ENCODE results near the gene MTMR12. TPM values are rescaled to one million over a fixed set of nuclear protein-coding genes. Genes with fewer than 3 reads are reported as not detected.
A peak's percentile ranks its signal among the peaks of the same experiment; 100 is the strongest.

Gene MTMR12
- total and polyA plus RNA-seq, 4 experiments from 2014 or later = 11.6 to 26.4 (median 22.2) TPM

DNA sequence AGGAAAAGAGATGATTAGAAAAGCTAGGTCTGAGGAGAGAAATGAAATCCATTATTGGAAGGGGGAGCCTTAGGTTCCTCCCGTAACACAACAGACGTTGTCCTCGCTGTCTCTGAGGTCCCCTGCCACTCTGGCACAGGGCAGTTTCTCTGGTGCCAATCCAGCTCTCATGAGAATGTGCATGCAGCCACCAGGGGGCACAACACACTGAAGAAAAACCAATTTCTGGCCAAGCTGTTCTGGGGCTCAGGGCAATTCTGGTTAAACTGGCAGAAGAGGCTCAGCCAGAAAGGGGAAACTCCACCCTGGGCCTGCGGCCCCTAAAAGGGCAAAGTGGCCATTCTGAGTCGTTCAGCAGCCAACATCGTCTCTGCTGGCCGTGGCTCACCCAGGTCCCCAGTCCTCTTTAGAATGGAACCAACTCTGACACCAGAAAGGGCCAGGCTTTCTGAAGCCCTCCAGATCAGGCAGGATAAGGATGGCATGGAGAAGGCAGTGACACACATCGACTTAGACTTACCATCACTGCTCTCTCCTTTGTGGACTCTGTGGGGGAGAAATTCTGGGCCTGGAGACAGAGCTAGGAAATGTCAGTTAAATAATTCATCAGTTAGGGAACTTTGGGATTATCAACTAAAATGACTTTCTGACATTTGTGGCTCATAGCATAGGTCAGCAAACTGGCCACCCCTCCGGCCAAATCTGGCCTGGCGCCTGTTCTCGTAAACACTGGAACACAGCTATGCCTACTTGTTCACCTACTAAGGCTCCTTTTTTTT, 80.1 kb downstream of the MTMR12 start:
- Mint-ChIP-seq H3K9me3 (no peaks in the 10 kb centered on the region), H3K4me1 (peaks cover 0 to 7% (median 4%) of the 10 kb centered on the region in 4 donors), H3K36me3 (peaks cover 52 to 69% of the 10 kb centered on the region in 2 donors), H3K27me3 (no peaks in the 10 kb centered on the region), H3K27ac (peak overlapping the region in 5 of 7 donors; percentile 24 to 89 (median 73)), H3K4me3 (no peak overlapping the region)
- CTCF ChIA-PET (ENCODE audit: partially characterized antibody) = interaction anchor here (0.6 to 8.0 kb wide), 44 partner anchors 10 to 383 kb away, joined by 3 to 250 read pairs (median 4); partner anchors contain the start of genes GOLPH3 and SUB1
- Histone ChIP-seq H3K36me3 (ENCODE audit: insufficient read depth, low read length) (peaks cover 41% of the 10 kb centered on the region), H3K9me3 (ENCODE audit: control insufficient read depth in 1 of 2, low read length in 2 of 2) (no peaks in the 10 kb centered on the region), H3K27me3 (ENCODE audit: insufficient read depth, low read length) (no peaks in the 10 kb centered on the region), H3K4me1 (ENCODE audit: insufficient read depth, low read length) (no peaks in the 10 kb centered on the region), H3K4me3 (ENCODE audit: low read length in 2 of 2) (no peak overlapping the region), H3K27ac (ENCODE audit: low read depth, low read length) (no peak overlapping the region)
- DNase-seq = peak; percentile 65 to 69 (median 67)
- intact Hi-C loops (cut with micrococcal nuclease) = loop anchor here (1.0 to 5.0 kb wide), 3 partner anchors 60 to 381 kb away; partner anchors contain the start of genes GOLPH3 and MTMR12
- POLR2A ChIA-PET (ENCODE audit: partially characterized antibody) = interaction anchor here (0.7 to 1.3 kb wide), 4 partner anchors 59 to 380 kb away, joined by 3 to 12 read pairs (median 4); partner anchors contain the start of gene GOLPH3

GRCh38 chr5:32231929-32232328, 80.8 kb downstream of the MTMR12 start:
- Mint-ChIP-seq H3K9me3 (no peaks in the 10 kb centered on the region), H3K27ac (peak overlapping the region in 2 of 7 donors; percentile 73 to 89), H3K4me1 (peaks cover 0 to 7% (median 4%) of the 10 kb centered on the region in 4 donors), H3K4me3 (no peak overlapping the region), H3K27me3 (no peaks in the 10 kb centered on the region), H3K36me3 (peaks cover 52 to 65% of the 10 kb centered on the region in 2 donors)
- Histone ChIP-seq H3K27me3 (ENCODE audit: insufficient read depth, low read length) (no peaks in the 10 kb centered on the region), H3K4me3 (ENCODE audit: low read length in 2 of 2) (no peak overlapping the region), H3K36me3 (ENCODE audit: insufficient read depth, low read length) (peaks cover 39% of the 10 kb centered on the region), H3K9me3 (ENCODE audit: control insufficient read depth in 1 of 2, low read length in 2 of 2) (no peaks in the 10 kb centered on the region), H3K27ac (ENCODE audit: low read depth, low read length) (no peak overlapping the region), H3K4me1 (ENCODE audit: insufficient read depth, low read length) (no peaks in the 10 kb centered on the region)
- no peak for DNase-seq
- intact Hi-C loops (cut with micrococcal nuclease) = loop anchor here (1.0 to 5.0 kb wide), 3 partner anchors 60 to 381 kb away; partner anchors contain the start of genes GOLPH3 and MTMR12
- ChIA-PET POLR2A (ENCODE audit: partially characterized antibody) (interaction anchor here (1.1 to 1.3 kb wide), 3 partner anchors 58 to 380 kb away, joined by 4 to 12 read pairs (median 4); partner anchors contain the start of gene GOLPH3), CTCF (ENCODE audit: partially characterized antibody) (interaction anchor here (0.7 to 8.0 kb wide), 43 partner anchors 9 to 384 kb away, joined by 3 to 250 read pairs (median 5); partner anchors contain the start of genes GOLPH3 and SUB1)

GRCh38 chr5:32231241-32231640, 81.5 kb downstream of the MTMR12 start:
- Mint-ChIP-seq H3K36me3 (peaks cover 54 to 61% of the 10 kb centered on the region in 2 donors), H3K27ac (peak overlapping the region in 1 of 7 donors; percentile 53), H3K9me3 (no peaks in the 10 kb centered on the region), H3K4me1 (peaks cover 0 to 7% (median 4%) of the 10 kb centered on the region in 4 donors), H3K4me3 (no peak overlapping the region), H3K27me3 (no peaks in the 10 kb centered on the region)
- intact Hi-C loops (cut with micrococcal nuclease) = loop anchor here (5.0 kb wide), 2 partner anchors 59 to 81 kb away; partner anchors contain the start of genes GOLPH3 and MTMR12
- no peaks in the 10 kb centered on the region for H3K4me1 ChIP-seq (ENCODE audit: insufficient read depth, low read length)
- CTCF ChIA-PET (ENCODE audit: partially characterized antibody) = interaction anchor here (0.9 to 8.0 kb wide), 26 partner anchors 8 to 384 kb away, joined by 3 to 250 read pairs (median 6); partner anchors contain the start of gene GOLPH3
- H3K27me3 ChIP-seq (ENCODE audit: insufficient read depth, low read length) = no peaks in the 10 kb centered on the region
- peaks cover 32% of the 10 kb centered on the region for H3K36me3 ChIP-seq (ENCODE audit: insufficient read depth, low read length)
- no peaks in the 10 kb centered on the region for H3K9me3 ChIP-seq (ENCODE audit: control insufficient read depth in 1 of 2, low read length in 2 of 2)
- no peak overlapping the region for H3K27ac ChIP-seq (ENCODE audit: low read depth, low read length)
- no peak for DNase-seq
- POLR2A ChIA-PET (ENCODE audit: partially characterized antibody) = no interaction called here
- H3K4me3 ChIP-seq (ENCODE audit: low read length in 2 of 2) = no peak overlapping the region

GRCh38 chr5:32230356-32231099, 82.2 kb downstream of the MTMR12 start:
- H3K27ac ChIP-seq (ENCODE audit: low read depth, low read length) = no peak overlapping the region
- Mint-ChIP-seq H3K36me3 (peaks cover 50 to 54% of the 10 kb centered on the region in 2 donors), H3K27ac (peak overlapping the region in 3 of 7 donors; percentile 8 to 53 (median 22)), H3K4me3 (no peak overlapping the region), H3K9me3 (no peaks in the 10 kb centered on the region), H3K4me1 (peaks cover 0 to 7% (median 4%) of the 10 kb centered on the region in 4 donors), H3K27me3 (no peaks in the 10 kb centered on the region)
- H3K4me3 ChIP-seq (ENCODE audit: low read length in 2 of 2) = no peak overlapping the region
- no peaks in the 10 kb centered on the region for H3K27me3 ChIP-seq (ENCODE audit: insufficient read depth, low read length)
- ChIA-PET POLR2A (ENCODE audit: partially characterized antibody) (no interaction called here), CTCF (ENCODE audit: partially characterized antibody) (interaction anchor here (0.6 to 8.0 kb wide), 14 partner anchors 12 to 384 kb away, joined by 3 to 250 read pairs (median 4); partner anchors contain the start of gene GOLPH3)
- H3K9me3 ChIP-seq (ENCODE audit: control insufficient read depth in 1 of 2, low read length in 2 of 2) = no peaks in the 10 kb centered on the region
- no peaks in the 10 kb centered on the region for H3K4me1 ChIP-seq (ENCODE audit: insufficient read depth, low read length)
- intact Hi-C loops (cut with micrococcal nuclease) = loop anchor here (5.0 kb wide), 2 partner anchors 58 to 82 kb away; partner anchors contain the start of genes GOLPH3 and MTMR12
- DNase-seq = no peak
- H3K36me3 ChIP-seq (ENCODE audit: insufficient read depth, low read length) = peaks cover 28% of the 10 kb centered on the region

GRCh38 chr5:32229586-32229985, 83.2 kb downstream of the MTMR12 start:
- Mint-ChIP-seq H3K36me3 (peaks cover 42 to 44% of the 10 kb centered on the region in 2 donors), H3K27me3 (no peaks in the 10 kb centered on the region), H3K9me3 (no peaks in the 10 kb centered on the region), H3K4me1 (peaks cover 0 to 7% (median 4%) of the 10 kb centered on the region in 4 donors), H3K27ac (no peak overlapping the region), H3K4me3 (no peak overlapping the region)
- Histone ChIP-seq H3K4me1 (ENCODE audit: insufficient read depth, low read length) (no peaks in the 10 kb centered on the region), H3K36me3 (ENCODE audit: insufficient read depth, low read length) (peaks cover 19% of the 10 kb centered on the region), H3K9me3 (ENCODE audit: control insufficient read depth in 1 of 2, low read length in 2 of 2) (no peaks in the 10 kb centered on the region), H3K27me3 (ENCODE audit: insufficient read depth, low read length) (no peaks in the 10 kb centered on the region), H3K27ac (ENCODE audit: low read depth, low read length) (no peak overlapping the region), H3K4me3 (ENCODE audit: low read length in 2 of 2) (no peak overlapping the region)
- POLR2A ChIA-PET (ENCODE audit: partially characterized antibody) = no interaction called here
- DNase-seq = no peak
- CTCF ChIA-PET (ENCODE audit: partially characterized antibody) = interaction anchor here (0.9 to 8.0 kb wide), 7 partner anchors 13 to 382 kb away, joined by 3 to 250 read pairs (median 4); partner anchors contain the start of gene GOLPH3
- intact Hi-C loops (cut with micrococcal nuclease) = no loop called here

DNA sequence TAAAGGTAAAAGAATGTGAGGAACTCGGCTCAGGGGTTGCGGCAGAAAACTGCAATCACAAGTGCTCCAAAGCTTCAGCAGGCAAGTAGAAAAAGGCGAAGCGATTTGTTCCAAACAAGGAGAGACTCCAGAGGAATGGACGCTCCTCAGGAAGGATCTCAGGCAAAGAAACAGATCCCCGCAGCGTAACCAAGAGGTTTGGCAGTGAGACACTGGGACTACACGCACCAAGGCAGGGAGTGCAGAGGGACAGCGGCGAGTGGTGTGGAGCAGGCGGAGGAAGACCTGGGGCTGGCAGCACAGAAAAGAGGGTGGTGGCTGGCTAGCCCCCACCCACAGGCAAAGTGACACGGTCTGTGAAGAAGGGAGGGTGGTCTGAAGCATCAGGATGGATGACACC, 83.9 kb downstream of the MTMR12 start:
- Mint-ChIP-seq H3K27me3 (no peaks in the 10 kb centered on the region), H3K4me1 (peaks cover 0 to 7% (median 4%) of the 10 kb centered on the region in 4 donors), H3K36me3 (peaks cover 36 to 39% of the 10 kb centered on the region in 2 donors), H3K27ac (peak overlapping the region in 1 of 7 donors; percentile 14), H3K4me3 (peak overlapping the region in 1 of 8 donors; percentile 2), H3K9me3 (no peaks in the 10 kb centered on the region)
- Histone ChIP-seq H3K36me3 (ENCODE audit: insufficient read depth, low read length) (peaks cover 14% of the 10 kb centered on the region), H3K4me3 (ENCODE audit: low read length in 2 of 2) (no peak overlapping the region), H3K27ac (ENCODE audit: low read depth, low read length) (no peak overlapping the region), H3K27me3 (ENCODE audit: insufficient read depth, low read length) (no peaks in the 10 kb centered on the region), H3K9me3 (ENCODE audit: control insufficient read depth in 1 of 2, low read length in 2 of 2) (no peaks in the 10 kb centered on the region), H3K4me1 (ENCODE audit: insufficient read depth, low read length) (no peaks in the 10 kb centered on the region)
- POLR2A ChIA-PET (ENCODE audit: partially characterized antibody) = no interaction called here
- DNase-seq = no peak
- CTCF ChIA-PET (ENCODE audit: partially characterized antibody) = interaction anchor here (8.0 kb wide), 1 partner anchor 101 kb away, joined by 250 read pairs; no protein-coding TSS in a partner anchor
- intact Hi-C loops (cut with micrococcal nuclease) = no loop called here

Measured in CD4-positive, alpha-beta memory T cell (primary cell).